Measurements from ENCODE around the gene TSPAN9. TPM values are rescaled to one million over a fixed set of nuclear protein-coding genes. Genes with fewer than 3 reads are reported as not detected.
A peak's percentile ranks its signal among the peaks of the same experiment; 100 is the strongest.

Gene TSPAN9
- total RNA-seq, 1 experiment from 2014 or later: 35.5 TPM

DNA sequence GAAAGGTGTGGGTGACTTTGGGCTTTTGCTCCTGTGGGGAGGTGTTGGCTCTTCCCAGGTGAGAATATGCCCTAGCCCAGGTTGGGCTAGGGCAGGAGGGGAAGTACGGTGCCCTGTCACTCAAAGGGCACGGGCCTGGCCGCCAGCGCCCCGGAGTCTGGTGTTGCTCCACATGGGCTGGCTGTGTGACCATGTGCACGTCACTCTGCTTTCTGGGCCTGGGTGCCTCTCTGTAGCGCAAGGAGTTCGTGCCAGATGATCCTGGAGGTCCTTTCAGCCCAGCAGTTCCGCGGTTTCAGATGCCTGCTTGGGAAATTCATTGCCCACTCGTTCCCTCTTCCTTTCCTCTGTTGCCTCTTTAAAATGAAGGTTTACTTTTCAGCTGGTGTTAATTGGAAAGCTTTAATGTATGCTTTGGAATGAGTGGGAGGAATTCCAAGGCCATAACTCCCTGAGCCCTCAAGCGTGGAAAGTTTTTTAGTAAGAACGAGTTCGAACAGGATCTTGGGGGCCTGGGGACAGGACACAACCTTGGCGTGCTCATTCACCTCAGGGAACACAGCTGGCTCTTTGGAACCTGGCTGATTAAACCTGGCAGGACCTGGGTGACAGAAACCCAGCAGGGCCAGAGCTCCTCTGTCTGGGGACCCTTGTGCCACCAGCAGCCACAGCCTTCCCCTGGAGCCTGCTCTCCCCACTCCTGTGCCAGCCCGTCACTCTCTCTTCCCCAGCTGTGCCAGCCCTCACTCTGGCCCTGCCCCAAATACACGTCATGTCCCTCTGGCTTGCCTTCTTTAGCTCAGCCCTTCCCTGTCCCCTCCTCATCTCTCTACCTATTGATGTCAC, 42.8 kb downstream of the TSPAN9 start:
- no peaks in the 10 kb centered on the region for H3K36me3 ChIP-seq (ENCODE audit: insufficient read depth, low read length, poor library complexity, severe bottlenecking)
- peak; percentile 35 for DNase-seq (ENCODE audit: low spot score)
- ChIA-PET POLR2A (ENCODE audit: low non-redundant PET) (no interaction called here), CTCF (interaction anchor here (0.6 kb wide), 1 partner anchor 232 kb away, joined by 4 read pairs; no protein-coding TSS in a partner anchor)
- TF ChIP-seq, protein P1, sequence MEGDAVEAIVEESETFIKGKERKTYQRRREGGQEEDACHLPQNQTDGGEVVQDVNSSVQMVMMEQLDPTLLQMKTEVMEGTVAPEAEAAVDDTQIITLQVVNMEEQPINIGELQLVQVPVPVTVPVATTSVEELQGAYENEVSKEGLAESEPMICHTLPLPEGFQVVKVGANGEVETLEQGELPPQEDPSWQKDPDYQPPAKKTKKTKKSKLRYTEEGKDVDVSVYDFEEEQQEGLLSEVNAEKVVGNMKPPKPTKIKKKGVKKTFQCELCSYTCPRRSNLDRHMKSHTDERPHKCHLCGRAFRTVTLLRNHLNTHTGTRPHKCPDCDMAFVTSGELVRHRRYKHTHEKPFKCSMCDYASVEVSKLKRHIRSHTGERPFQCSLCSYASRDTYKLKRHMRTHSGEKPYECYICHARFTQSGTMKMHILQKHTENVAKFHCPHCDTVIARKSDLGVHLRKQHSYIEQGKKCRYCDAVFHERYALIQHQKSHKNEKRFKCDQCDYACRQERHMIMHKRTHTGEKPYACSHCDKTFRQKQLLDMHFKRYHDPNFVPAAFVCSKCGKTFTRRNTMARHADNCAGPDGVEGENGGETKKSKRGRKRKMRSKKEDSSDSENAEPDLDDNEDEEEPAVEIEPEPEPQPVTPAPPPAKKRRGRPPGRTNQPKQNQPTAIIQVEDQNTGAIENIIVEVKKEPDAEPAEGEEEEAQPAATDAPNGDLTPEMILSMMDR (conservative IDR thresholded peaks at IDR 0.05; ENCODE audit: low read depth, low read length): no peak
- TF ChIP-seq EZH2 (IDR thresholded peaks at IDR 0.05; ENCODE audit: borderline replicate concordance, low read depth, low read length, poor library complexity, severe bottlenecking): no peak
- H3K4me3 ChIP-seq (ENCODE audit: low read depth, low read length, poor library complexity, severe bottlenecking): no peak overlapping the region
- no TSS peak for BruUV-seq (replicated peaks)
- intact Hi-C loops (cut with micrococcal nuclease; ENCODE audit: unreplicated experiment): no loop called here
- H3K27ac ChIP-seq (ENCODE audit: low read depth, low read length, poor library complexity, severe bottlenecking): peak overlapping the region; percentile 37
- no peaks in the 10 kb centered on the region for H3K27me3 ChIP-seq (replicated peaks; ENCODE audit: insufficient read depth, low read depth, low read length, poor library complexity)
- H3K9me3 ChIP-seq (ENCODE audit: low read depth, low read length, poor library complexity, severe bottlenecking): peaks cover 4% of the 10 kb centered on the region
- H3K4me1 ChIP-seq (ENCODE audit: insufficient read depth, low read length, poor library complexity, severe bottlenecking): peaks cover 20% of the 10 kb centered on the region

DNA sequence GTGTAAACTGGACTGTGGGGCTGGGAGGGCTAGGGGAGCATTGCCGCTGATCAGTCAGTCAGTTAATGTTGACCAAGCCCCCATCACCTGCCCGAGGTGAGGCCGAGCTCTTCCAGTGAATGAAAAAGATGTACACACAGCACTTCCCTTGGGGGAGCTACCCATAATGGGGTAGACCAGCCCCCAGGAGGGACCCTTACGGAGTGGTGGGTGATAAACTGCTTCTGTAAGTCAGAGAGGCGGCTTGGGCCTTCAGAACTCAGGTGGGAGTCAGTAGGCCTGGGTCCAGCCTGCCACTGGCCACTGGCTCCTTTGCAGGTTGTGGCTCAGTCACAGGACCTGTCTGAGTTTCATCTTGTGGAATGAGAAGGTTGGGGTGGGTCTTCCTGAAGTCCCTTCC, 43.5 kb downstream of the TSPAN9 start:
- Histone ChIP-seq H3K4me3 (ENCODE audit: low read depth, low read length, poor library complexity, severe bottlenecking) (no peak overlapping the region), H3K27me3 (replicated peaks; ENCODE audit: insufficient read depth, low read depth, low read length, poor library complexity) (no peaks in the 10 kb centered on the region), H3K27ac (ENCODE audit: low read depth, low read length, poor library complexity, severe bottlenecking) (no peak overlapping the region), H3K4me1 (ENCODE audit: insufficient read depth, low read length, poor library complexity, severe bottlenecking) (peaks cover 20% of the 10 kb centered on the region), H3K36me3 (ENCODE audit: insufficient read depth, low read length, poor library complexity, severe bottlenecking) (no peaks in the 10 kb centered on the region), H3K9me3 (ENCODE audit: low read depth, low read length, poor library complexity, severe bottlenecking) (peaks cover 5% of the 10 kb centered on the region)
- no peak for DNase-seq (ENCODE audit: low spot score)
- ChIA-PET CTCF (no interaction called here), POLR2A (ENCODE audit: low non-redundant PET) (no interaction called here)
- intact Hi-C loops (cut with micrococcal nuclease; ENCODE audit: unreplicated experiment): no loop called here
- no peak for TF ChIP-seq EZH2 (IDR thresholded peaks at IDR 0.05; ENCODE audit: borderline replicate concordance, low read depth, low read length, poor library complexity, severe bottlenecking)
- TF ChIP-seq, protein P1 (conservative IDR thresholded peaks at IDR 0.05; ENCODE audit: low read depth, low read length): no peak
- BruUV-seq (replicated peaks): no TSS peak

DNA sequence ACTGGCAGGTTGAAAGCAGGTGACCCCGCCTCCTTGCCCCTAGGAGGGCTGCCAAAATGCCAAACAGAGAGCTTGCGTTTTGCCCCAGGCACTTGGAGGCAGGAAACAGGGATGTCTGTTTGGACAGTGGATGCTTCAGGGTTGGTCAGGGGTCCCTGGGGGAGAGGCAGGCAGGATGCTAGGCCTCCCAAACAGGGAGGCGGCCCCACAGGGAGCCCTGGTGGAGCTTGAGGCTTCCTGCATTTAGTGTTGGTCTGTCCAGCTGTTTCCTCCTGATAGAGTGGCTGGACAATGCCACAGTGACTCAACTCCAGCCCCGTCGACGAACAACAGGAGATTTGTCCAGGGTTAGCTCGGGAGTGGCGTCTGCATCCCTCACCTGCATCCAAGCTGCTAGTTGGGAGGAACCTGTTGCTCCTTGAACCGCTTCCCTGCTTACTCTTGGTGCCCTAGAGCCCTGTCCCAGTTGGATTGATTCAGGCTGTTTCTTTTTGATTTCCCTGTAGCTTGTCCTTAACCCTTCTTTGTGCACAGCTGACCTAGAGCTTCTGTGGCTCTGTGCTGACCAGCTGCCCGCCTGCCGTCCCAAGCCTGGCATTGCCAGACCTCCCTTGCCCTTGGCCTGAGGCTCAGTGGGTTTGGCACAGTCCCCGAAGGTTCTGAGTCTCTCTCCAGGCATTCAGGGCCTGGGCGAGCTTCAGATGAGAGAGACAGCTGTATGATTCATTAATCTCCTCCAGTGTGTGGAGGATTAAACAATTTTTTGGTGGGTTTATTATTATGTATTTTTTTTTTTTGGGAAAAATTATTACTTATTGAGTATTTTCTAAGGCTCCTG, 45.9 kb downstream of the TSPAN9 start:
- no peaks in the 10 kb centered on the region for H3K27me3 ChIP-seq (replicated peaks; ENCODE audit: insufficient read depth, low read depth, low read length, poor library complexity)
- TF ChIP-seq EZH2 (IDR thresholded peaks at IDR 0.05; ENCODE audit: borderline replicate concordance, low read depth, low read length, poor library complexity, severe bottlenecking): no peak
- TF ChIP-seq, protein P1 (conservative IDR thresholded peaks at IDR 0.05; ENCODE audit: low read depth, low read length): no peak
- DNase-seq (ENCODE audit: low spot score): no peak
- peaks cover 9% of the 10 kb centered on the region for H3K4me1 ChIP-seq (ENCODE audit: insufficient read depth, low read length, poor library complexity, severe bottlenecking)
- POLR2A ChIA-PET (ENCODE audit: low non-redundant PET): interaction anchor here (0.7 kb wide), 1 partner anchor 101 kb away, joined by 4 read pairs; no protein-coding TSS in a partner anchor
- H3K36me3 ChIP-seq (ENCODE audit: insufficient read depth, low read length, poor library complexity, severe bottlenecking): no peaks in the 10 kb centered on the region
- H3K9me3 ChIP-seq (ENCODE audit: low read depth, low read length, poor library complexity, severe bottlenecking): peaks cover 5% of the 10 kb centered on the region
- no TSS peak for BruUV-seq (replicated peaks)
- intact Hi-C loops (cut with micrococcal nuclease; ENCODE audit: unreplicated experiment): no loop called here
- H3K4me3 ChIP-seq (ENCODE audit: low read depth, low read length, poor library complexity, severe bottlenecking): no peak overlapping the region
- H3K27ac ChIP-seq (ENCODE audit: low read depth, low read length, poor library complexity, severe bottlenecking): no peak overlapping the region
- CTCF ChIA-PET: interaction anchor here (0.7 kb wide), 1 partner anchor 152 kb away, joined by 4 read pairs; no protein-coding TSS in a partner anchor
